Mammary epithelial cell (primary cell): ENCODE results near the gene HTR4.

ENCODE experiments used
- EZH2 ChIP-seq: IDR thresholded peaks from 2 replicates; pipeline ENCODE4 v1.6.1; 2012; ENCODE audit warnings: low read length, inconsistent platforms, borderline replicate concordance
- TF ChIP-seq, protein P1 (sequence below), 2 donors: IDR thresholded peaks in 1 of 2; conservative IDR thresholded peaks in 1 of 2; 2 replicates each; pipeline ENCODE4 v1.5.1; 2011 to 2012; ENCODE audit warnings: inconsistent platforms in 2 of 2, low read length in 2 of 2, mild to moderate bottlenecking in 2 of 2, control low read depth in 1 of 2, low read depth in 1 of 2; ENCODE audit not compliant: insufficient read depth in 1 of 2; ENCODE audit errors: extremely low read depth in 1 of 2

DNA sequence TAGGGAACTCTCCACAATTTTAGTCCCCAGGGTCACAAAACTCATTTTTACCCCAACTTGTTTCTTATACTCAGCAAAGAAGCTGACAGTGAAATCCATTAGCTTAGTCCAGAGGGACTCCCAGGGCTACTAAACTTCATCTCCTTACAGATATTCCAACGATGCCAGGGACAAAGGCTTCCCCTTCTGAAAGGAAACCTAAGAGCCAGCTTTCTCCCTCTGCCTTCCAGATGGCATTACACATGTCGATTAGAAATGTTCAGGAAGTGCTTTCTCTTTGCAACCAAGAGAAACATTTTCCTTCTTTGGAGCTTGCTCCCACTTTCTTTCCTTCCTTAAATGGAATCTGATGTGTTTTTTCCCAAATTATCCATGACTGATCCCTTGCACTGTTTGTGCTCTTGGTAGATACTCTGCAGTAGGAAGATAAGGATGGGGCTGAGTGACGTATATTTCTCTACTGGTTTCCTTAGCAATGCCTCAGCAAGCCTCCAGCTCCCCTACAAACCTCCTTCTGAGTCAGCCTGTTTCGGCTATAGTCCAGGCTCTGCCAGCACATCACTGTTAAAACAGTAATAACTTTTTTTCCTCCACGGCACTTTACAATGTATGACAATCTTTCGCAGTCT is 43.0 kb upstream of the HTR4 start:
- TF ChIP-seq, protein P1, sequence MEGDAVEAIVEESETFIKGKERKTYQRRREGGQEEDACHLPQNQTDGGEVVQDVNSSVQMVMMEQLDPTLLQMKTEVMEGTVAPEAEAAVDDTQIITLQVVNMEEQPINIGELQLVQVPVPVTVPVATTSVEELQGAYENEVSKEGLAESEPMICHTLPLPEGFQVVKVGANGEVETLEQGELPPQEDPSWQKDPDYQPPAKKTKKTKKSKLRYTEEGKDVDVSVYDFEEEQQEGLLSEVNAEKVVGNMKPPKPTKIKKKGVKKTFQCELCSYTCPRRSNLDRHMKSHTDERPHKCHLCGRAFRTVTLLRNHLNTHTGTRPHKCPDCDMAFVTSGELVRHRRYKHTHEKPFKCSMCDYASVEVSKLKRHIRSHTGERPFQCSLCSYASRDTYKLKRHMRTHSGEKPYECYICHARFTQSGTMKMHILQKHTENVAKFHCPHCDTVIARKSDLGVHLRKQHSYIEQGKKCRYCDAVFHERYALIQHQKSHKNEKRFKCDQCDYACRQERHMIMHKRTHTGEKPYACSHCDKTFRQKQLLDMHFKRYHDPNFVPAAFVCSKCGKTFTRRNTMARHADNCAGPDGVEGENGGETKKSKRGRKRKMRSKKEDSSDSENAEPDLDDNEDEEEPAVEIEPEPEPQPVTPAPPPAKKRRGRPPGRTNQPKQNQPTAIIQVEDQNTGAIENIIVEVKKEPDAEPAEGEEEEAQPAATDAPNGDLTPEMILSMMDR (conservative IDR thresholded peaks at IDR 0.05 in 1 of 2, IDR thresholded peaks at IDR 0.05 in 1 of 2; ENCODE audit: extremely low read depth in 1 of 2, insufficient read depth in 1 of 2, low read depth in 1 of 2, low read length in 2 of 2): no peak
- TF ChIP-seq EZH2: no peak
